ENCODE results near the gene TFEB.

GRCh38 chr6:41680182-41680965 is 55.0 kb downstream of the TFEB start:
- TF ChIP-seq, protein P1, sequence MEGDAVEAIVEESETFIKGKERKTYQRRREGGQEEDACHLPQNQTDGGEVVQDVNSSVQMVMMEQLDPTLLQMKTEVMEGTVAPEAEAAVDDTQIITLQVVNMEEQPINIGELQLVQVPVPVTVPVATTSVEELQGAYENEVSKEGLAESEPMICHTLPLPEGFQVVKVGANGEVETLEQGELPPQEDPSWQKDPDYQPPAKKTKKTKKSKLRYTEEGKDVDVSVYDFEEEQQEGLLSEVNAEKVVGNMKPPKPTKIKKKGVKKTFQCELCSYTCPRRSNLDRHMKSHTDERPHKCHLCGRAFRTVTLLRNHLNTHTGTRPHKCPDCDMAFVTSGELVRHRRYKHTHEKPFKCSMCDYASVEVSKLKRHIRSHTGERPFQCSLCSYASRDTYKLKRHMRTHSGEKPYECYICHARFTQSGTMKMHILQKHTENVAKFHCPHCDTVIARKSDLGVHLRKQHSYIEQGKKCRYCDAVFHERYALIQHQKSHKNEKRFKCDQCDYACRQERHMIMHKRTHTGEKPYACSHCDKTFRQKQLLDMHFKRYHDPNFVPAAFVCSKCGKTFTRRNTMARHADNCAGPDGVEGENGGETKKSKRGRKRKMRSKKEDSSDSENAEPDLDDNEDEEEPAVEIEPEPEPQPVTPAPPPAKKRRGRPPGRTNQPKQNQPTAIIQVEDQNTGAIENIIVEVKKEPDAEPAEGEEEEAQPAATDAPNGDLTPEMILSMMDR (IDR thresholded peaks at IDR 0.05), result no peak
- TF ChIP-seq POLR2A (IDR thresholded peaks at IDR 0.05) (no peak), POLR2AphosphoS5 (IDR thresholded peaks at IDR 0.05) (no peak)
